Left renal pelvis (tissue), 4 donors: Measurements from ENCODE around the gene CTDP1. TPM values are rescaled to one million over a fixed set of nuclear protein-coding genes. Genes with fewer than 3 reads are reported as not detected.
"Not testable (repeated sequence)": the region's sequence is repeated elsewhere in the genome, so short reads cannot be mapped to it uniquely, and the experiment has no call there.

Experiments used
- DNase-seq, 4 donors: peaks; one replicate each; pipeline ENCODE4 v3.0.0-alpha.2; 2013; ENCODE audit warnings: low read depth in 4 of 4, low spot score in 3 of 4
- polyA plus RNA-seq, 4 donors: library from polyadenylated mRNA; unstranded; fragments of 120-200 nt; gene quantifications; one replicate each; pipeline ENCODE4 v1.2.1, GENCODE V29; 2013; ENCODE audit not compliant: insufficient read length in 4 of 4

The CTDP1 gene
- polyA plus RNA-seq, 4 donors: 9.5 to 15.3 (median 11.7) TPM

DNA sequence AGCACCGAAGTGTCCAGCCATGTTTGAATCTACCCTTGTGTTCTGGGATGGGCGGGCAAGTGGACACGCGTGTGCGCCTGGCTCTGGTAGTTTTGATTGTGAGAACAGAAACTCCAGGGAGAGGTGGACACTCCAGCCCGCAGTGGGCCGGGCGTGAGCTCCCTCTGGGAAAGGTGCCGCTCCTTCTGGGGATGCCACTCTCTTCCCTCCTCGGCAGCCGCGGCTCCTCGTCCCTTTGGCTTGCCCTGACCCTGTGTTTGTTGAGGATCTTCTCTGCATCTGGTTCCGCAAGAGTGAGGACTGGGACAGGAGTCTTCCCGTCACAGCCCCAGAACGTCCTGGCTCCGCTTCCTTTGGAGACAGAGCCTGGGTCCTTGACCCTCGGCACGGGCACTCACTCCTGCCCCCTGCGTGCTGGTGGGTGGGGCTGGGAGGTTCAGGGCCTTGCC lies 1.3 kb downstream of the CTDP1 start:
- DNase-seq: no peak

DNA sequence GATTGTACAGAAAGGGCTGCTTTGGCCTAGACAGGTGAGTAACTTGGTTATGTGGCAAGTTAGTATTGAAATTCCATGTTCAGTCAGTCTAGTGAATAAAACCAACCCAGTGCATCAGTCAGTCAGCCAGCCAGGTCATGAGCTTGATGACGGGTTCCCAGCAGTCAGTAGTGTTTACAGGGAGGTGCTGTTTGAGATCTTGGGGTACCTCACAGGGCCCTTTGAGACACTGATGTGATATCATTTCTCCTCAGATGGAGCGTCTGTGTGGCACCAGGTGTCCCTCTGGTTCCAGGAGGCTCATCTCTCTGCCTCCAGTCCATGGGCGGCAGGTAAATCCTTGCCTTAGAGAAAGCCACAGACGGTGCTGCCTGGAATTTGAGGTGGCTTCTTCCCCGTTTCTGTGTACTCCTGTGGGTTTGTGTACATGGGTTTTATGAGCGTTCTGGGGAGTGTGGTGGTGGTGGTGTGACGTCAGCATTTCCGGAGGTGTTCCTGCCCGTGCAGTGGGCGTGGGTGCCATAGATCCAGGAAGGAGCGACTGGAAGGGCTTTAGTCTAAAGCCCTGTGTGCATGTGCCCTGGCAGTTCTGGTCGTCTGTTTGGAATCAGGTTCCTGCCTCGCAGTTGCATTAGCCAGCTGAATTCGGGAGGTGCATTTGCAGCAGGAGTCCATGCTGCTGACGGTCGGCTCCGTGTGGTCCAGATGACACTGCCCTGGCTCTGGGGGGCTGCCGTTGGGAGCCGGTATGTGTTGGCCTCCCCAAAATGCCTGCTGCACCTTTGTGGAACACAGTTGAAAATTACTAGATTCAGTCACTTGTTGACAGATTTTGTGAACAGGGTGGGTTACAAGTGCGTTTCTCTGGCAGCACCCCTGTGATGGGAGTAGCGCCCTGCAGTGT lies 2.1 kb downstream of the CTDP1 start:
- DNase-seq: no peak

DNA sequence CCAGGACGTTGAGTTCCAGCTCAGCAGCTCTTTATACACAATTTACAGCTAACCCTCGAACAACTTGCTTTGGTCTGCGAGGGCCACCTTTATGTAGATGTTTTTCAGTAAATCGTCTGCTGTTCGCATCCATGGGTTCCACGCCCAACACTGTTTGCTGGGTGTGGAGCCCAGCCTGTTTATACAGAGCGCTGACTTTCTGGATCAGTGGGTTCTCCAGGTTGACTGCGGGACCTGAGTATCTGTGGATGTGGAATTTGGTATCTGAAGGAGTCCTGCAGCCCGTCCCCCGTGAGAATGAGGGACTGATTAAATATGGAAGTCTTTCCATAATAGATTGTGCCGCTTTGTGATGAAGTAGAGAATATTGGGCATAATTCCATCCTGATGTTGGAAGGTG lies 2.9 kb downstream of the CTDP1 start:
- DNase-seq: no peak

DNA sequence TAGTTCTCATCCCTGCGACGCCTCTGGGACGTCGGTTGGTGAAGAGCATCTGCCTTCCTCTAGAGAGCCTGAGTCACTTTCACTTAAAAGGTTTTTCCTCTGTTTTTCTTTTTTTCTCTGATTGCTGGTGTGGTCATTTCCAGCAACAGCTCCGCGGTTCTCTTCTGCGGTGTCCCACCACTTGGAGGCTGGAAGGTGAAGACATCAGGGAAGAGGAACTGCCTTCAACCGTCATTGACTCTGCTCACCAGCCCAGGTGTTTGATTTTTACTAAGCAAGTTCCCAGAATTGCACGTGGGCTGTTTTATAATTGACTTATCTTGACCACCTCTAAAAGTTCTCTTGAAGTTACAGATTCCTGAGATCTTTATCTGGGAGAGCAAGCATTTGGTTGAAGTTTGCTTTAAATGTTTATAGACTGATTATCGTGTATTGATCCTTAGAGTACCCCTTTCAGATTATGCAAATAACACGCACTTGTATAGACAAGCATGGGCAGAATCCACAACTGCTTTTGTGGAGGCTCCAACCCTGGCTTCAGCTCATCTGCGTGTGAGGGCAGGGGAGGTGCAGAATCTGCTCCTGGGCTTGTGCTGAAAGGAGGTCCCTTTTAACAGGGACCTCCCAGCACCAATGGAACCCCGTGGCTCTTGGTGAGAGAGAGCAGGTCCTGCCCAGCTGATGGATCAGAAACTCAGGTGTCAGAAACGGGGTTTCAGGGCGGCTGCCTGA lies 3.5 kb downstream of the CTDP1 start:
- DNase-seq: no peak

DNA sequence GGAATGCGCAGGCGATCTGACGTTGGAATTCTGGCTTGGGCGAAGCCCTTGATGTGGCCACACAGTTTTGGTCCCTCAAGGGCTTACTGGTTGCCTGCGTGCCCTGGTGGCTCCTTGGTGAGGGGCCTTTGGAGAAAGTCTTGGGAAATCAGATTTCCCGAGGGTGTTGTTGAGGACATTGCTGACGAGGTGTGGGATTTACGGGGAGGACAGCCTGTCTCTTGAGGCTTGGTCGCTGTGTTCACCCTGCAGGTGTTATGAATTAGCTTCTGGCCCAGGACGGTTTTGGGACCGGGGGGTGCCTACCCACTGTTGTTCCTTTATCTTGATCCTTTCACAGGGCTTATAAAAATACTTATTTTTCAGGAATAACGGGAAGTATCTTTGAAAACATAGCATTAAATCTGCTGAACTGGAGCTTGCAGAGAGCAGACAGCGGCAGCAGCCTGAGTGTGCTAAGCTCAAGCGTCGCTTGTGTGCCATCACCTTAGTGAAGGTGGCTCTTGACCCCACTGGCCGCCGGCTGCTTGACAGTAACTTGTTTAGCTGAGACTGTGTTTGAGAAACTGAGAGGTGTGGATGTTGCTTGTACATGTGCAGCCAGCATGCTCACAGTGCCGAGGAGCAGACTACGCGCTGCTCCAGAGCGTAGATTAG lies 4.2 kb downstream of the CTDP1 start:
- no peak for DNase-seq

DNA sequence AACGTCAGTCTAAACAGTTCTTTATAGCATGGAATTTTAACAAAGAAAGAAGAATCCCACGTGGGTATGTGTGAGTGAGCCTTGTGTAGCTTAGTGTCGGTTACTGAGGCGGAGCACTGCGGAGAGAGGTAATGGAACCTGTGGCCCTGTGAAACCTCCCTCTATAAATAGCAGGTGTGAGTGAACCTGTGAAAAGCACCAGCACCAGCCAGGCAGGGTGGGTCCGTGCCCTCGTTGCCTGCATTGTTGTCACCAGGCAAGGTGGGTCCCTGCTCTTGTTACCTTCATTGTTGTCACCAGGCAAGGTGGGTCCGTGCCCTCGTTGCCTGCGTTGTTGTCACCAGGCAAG lies 4.7 kb downstream of the CTDP1 start:
- no peak for DNase-seq

DNA sequence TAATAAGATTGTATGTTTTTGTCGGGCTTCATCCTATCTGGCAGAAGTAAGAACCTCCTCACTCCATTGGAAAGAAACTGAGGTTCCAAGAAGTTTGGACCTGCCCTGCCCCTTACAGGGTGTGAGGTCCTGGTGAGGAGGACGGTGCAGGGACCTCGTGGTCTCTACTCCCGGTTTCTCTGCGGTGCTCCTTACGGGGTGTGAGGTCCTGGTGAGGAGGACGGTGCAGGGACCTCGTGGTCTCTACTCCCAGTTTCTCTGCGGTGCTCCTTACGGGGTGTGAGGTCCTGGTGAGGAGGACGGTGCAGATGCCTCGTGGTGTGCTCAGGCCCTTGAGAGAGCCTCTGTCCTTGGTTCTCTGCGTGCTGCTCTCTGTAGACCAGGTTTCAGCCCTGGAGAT lies 5.2 kb downstream of the CTDP1 start:
- DNase-seq: no peak

DNA sequence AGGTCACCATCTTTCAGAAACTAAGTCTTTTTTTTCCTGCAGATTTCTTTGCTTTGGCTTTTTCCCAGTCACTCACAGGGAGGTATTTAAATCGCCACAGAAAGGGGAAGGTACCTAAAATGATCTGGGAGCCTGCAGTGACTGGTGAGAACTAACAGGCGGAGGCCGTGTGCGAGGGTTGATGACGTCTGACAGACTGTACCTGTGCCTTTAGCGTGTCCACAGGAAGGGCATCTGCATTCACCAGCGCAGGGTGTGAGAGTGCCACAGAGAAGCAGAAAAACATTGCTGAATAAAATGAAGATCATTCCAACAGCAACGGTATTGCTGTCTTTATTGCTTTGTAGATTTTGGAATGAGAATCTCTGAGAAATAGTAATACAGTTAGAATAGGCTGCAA lies 5.7 kb downstream of the CTDP1 start:
- no peak for DNase-seq

DNA sequence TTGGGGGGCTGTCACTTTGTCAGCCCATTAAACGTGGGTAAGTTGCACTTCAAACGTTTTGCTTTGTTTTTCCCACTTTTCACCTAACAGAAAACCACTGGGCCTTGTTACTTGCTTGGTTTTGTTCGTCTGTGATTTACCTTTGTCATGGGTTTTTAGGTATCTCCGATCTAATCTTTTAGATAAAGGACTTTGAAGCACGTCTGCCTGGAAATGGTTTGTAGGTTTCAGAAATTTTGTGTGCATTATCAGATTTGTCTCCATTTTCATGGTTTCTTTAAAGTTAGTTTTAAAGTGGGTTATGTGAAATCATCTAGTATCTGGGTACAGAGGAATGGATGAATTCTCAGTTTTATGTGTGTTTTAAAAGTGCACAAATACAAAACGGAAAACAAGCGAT lies 6.4 kb downstream of the CTDP1 start:
- no peak for DNase-seq

DNA sequence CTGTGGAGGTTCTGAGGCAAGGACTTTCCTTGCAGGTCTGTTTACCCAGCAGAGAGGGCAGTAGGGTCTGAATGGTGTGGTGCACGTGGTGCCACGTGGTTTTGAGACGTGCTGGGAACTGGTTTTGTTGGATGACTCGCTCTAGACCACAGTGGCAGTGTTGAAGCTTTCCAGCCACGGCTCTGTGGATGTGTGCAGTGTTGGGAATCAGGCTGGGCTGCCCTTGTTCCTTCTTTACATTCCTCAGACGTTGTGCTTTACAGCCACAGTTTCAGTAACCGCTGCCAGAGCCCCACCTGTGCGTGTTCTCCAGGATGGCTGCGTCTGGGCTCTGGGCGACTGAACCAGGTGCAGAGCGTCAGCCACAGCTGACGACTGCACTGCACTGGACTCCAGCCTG lies 8.2 kb downstream of the CTDP1 start:
- DNase-seq: no peak

DNA sequence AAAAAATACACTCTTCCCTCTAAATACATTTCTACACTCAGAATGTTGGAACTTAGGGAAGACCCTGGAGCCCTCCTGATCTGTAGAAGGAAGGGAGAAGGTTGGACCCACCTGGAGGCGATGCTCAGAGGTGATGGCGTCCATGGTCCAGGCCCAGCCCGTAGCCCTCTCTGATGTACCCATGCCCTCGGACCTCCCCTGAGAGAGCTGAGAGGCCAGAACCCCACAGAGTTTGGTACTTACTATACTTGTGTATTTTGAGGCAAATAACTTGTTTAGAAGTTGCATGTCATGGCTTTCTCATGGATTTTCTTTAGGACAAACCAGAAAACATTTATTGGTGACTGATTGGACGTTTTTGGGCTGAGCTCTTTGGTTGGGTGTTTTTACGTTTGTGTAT lies 10.5 kb downstream of the CTDP1 start:
- DNase-seq: no peak

DNA sequence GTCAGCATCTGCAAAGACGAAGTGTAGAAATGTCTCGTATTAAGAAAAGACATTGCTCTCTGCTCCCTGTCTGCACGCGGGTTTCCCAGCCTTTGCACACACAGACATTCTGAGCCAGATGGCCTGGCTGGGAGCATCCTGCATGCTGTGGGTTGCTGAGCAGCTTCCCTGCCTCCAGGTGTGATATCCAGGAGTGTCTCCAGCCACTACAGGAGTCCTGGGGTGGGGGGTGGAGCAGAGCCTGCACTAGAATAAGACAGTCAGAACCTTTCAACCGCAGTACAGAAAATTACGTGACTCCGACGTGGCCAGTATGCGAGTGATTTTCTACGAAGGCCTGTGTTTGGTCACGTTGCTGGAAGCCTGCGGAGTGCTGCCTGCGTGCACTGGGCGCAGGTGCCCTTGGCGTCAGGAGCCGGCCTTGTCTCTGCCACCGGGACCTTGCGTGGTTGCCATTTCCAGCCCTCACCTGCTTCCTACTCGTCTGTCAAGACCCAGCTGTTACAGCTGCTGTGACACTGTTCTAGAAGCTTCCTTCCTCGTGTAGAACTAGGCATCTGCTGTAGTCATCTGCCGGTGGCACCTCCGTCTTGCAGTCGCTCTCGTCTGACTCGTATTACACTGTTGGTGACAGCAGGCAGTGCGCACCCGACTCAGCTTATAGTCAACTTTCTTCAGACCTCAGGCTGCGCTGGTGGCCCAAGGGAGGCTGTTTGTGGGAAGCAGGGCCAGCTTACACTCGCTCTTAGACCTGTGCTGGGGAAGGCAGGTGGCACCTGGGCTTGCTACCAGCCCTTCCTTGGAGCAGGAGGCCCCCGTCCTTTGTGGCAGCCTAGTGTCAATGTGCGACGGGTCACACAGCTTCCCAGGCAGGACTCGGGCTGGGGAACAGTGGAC lies 11.2 kb downstream of the CTDP1 start:
- no peak for DNase-seq

DNA sequence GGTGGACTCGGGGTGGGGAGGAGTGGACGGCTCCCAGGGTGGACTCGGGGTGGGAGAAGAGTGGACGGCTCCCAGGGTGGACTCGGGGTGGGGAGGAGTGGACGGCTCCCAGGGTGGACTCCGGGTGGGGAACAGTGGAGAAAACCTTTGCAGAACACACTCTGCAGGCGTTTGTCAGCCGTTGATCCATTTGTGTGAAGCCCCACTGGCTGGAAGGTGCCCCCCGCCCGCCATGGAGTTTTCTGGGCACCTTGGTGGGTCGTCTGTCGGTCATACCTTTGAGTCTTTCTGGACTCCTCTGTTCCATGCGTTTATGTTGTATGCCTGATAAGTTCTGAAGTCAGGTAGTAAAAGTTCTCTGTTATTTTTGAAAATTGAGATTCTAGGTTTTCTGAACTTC lies 12.5 kb downstream of the CTDP1 start:
- DNase-seq: no peak

DNA sequence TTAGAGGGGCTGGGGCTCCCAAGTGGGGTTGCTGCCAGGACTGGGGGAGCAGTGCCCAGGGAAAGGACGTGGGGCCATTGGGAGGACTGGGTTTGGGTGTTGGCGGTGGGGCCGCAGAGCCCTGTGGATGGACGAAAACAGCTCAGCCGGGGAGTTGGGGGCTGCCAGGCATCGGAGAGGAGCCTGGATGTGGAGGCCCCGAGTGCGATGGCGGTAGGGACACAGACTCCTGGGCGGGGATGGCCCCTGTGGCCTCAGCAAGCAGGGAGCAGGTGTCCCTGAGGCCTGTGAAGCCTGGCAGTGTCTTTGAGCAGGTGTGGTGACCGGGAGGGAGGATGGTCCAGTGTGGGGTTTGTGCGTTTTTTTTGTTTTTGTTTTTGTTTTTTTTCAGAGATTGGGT lies 13.3 kb downstream of the CTDP1 start:
- no peak for DNase-seq

DNA sequence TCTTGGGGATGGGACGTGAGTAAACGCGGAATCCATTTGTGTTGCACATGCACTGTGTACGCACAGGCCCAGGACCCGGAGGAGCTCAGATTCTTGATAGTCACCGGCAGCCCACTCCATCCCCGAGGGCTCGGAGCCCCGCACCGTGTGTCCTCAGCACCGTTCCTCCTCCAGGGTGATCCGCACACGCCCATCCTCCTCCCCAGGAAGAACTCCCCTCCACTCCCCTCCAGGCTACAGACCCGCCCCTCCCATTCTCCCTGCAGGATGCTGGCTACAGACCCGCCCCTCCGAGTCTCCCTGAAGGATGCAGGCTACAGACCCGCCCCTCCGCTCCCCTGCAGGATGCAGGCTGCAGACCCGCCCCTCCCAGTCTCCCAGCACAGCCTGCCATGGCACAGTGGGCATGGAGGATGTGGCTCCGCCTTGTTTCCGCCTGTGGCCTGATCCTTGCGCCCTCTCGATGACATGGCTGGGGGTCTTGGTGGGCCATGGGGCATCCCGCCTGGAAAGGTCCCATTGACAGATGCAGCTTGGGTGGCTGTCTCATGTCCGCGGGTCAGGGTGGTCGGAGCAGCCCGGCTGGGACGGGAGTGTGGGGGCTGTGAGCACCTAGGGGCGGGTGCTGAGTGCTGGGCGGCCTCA lies 14.1 kb downstream of the CTDP1 start:
- no peak for DNase-seq

DNA sequence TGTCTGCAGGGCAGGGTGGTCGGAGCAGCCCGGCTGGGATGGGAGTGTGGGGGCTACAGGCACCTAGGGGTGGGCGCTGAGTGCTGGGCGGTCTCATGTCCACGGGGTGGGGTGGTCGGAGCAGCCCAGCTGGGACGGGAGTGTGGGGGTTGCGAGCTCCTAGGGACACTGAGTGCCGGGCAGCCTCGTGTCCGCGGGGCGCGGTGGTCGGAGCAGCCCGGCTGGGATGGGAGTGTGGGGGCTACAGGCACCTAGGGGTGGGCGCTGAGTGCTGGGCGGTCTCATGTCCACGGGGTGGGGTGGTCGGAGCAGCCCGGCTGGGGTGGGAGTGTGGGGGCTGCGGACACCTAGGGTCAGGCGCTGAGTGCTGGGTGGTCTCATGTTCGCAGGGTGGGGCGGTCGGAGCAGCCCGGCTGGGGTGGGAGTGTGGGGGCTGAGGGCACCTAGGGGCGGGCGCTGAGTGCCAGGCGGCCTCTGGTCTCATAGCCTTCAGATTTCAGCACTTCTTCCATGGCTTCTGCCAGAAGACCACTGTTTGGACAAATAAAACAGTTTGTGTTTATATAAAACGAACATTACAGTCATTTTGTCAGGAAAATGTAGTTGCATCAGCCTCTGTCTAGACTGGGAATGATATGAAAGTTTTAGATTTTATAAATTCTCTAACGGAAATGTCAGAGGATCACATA lies 14.7 kb downstream of the CTDP1 start:
- not testable (repeated sequence) for DNase-seq

DNA sequence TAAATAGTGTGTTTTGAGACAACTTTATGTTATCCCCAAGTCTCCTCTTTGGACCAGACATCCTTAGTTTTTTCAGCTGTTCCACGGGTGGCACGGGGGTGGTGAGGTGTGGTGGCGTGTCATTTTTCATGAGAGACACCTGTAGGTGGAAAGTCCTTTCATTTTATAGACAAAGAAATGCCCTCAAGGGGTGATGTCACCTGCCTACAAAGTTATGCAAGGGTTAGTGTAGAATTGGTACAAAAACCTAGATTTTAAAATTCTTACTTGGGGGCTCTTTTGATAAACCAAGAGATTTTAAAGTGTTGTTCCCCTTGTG lies 15.3 kb downstream of the CTDP1 start:
- DNase-seq: no peak

DNA sequence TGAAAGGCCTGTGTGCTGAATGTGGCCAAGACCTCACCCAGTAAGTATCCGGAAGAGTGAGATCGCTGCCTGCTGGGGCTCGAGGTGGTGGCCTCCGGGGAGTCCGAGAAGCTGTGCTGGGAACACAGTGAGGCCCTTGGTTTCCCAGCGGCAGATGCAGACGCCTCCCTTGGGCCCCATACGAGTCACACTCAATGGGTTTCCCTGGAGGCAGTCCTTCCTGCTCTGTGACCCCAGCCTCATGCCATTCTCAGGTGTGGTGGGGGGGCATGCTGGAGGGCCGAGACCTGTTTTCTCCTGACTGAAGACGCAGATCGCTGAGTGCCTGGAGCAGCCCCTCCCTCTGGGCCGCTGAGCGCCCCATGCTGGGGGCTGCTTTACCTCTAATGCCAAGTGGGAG lies 15.7 kb downstream of the CTDP1 start:
- no peak for DNase-seq
